ENCODE measurements around the gene ZFP1.
"Not testable (repeated sequence)": the region's sequence is repeated elsewhere in the genome, so short reads cannot be mapped to it uniquely, and the experiment has no call there.

Gene ZFP1

GRCh38 chr16:75209514-75209913 lies 61.2 kb downstream of the ZFP1 start:
- not testable (repeated sequence) for H3K4me3 ChIP-seq (ENCODE audit: insufficient read depth, low read depth, low read length, poor library complexity, severe bottlenecking); DNase-seq; H3K27ac ChIP-seq (ENCODE audit: insufficient read depth, low read length, poor library complexity, severe bottlenecking); H3K36me3 ChIP-seq (ENCODE audit: control insufficient read depth, insufficient read depth, low read length); H3K27me3 ChIP-seq (replicated peaks; ENCODE audit: control insufficient read depth, insufficient read depth, low read length, poor library complexity, severe bottlenecking); H3K4me1 ChIP-seq (ENCODE audit: control insufficient read depth, insufficient read depth, low read length, poor library complexity, severe bottlenecking); H3K9me3 ChIP-seq (ENCODE audit: control insufficient read depth, low read length)

GRCh38 chr16:75209944-75210343 lies 61.6 kb downstream of the ZFP1 start:
- H3K27me3 ChIP-seq (replicated peaks; ENCODE audit: control insufficient read depth, insufficient read depth, low read length, poor library complexity, severe bottlenecking), result no peaks in the 10 kb centered on the region
- H3K9me3 ChIP-seq (ENCODE audit: control insufficient read depth, low read length), result no peaks in the 10 kb centered on the region
- H3K4me1 ChIP-seq (ENCODE audit: control insufficient read depth, insufficient read depth, low read length, poor library complexity, severe bottlenecking), result no peaks in the 10 kb centered on the region
- no peak overlapping the region for H3K27ac ChIP-seq (ENCODE audit: insufficient read depth, low read length, poor library complexity, severe bottlenecking)
- no peak for DNase-seq
- H3K4me3 ChIP-seq (ENCODE audit: insufficient read depth, low read depth, low read length, poor library complexity, severe bottlenecking), result no peak overlapping the region
- H3K36me3 ChIP-seq (ENCODE audit: control insufficient read depth, insufficient read depth, low read length), result no peaks in the 10 kb centered on the region

- not testable (repeated sequence) for H3K4me1 ChIP-seq (ENCODE audit: control insufficient read depth, insufficient read depth, low read length, poor library complexity, severe bottlenecking); DNase-seq; H3K36me3 ChIP-seq (ENCODE audit: control insufficient read depth, insufficient read depth, low read length); H3K9me3 ChIP-seq (ENCODE audit: control insufficient read depth, low read length); H3K4me3 ChIP-seq (ENCODE audit: insufficient read depth, low read depth, low read length, poor library complexity, severe bottlenecking); H3K27ac ChIP-seq (ENCODE audit: insufficient read depth, low read length, poor library complexity, severe bottlenecking); H3K27me3 ChIP-seq (replicated peaks; ENCODE audit: control insufficient read depth, insufficient read depth, low read length, poor library complexity, severe bottlenecking)
Observed at GRCh38 chr16:75211286-75211685, 63.0 kb downstream of the ZFP1 start.

- Histone ChIP-seq H3K36me3 (ENCODE audit: control insufficient read depth, insufficient read depth, low read length) (no peaks in the 10 kb centered on the region), H3K9me3 (ENCODE audit: control insufficient read depth, low read length) (no peaks in the 10 kb centered on the region), H3K27me3 (replicated peaks; ENCODE audit: control insufficient read depth, insufficient read depth, low read length, poor library complexity, severe bottlenecking) (no peaks in the 10 kb centered on the region), H3K27ac (ENCODE audit: insufficient read depth, low read length, poor library complexity, severe bottlenecking) (no peak overlapping the region), H3K4me1 (ENCODE audit: control insufficient read depth, insufficient read depth, low read length, poor library complexity, severe bottlenecking) (no peaks in the 10 kb centered on the region), H3K4me3 (ENCODE audit: insufficient read depth, low read depth, low read length, poor library complexity, severe bottlenecking) (no peak overlapping the region)
- no peak for DNase-seq
Observed at GRCh38 chr16:75216127-75216526, 67.8 kb downstream of the ZFP1 start.

- no peak for DNase-seq
- Histone ChIP-seq H3K27me3 (replicated peaks; ENCODE audit: control insufficient read depth, insufficient read depth, low read length, poor library complexity, severe bottlenecking) (no peaks in the 10 kb centered on the region), H3K9me3 (ENCODE audit: control insufficient read depth, low read length) (no peaks in the 10 kb centered on the region), H3K4me3 (ENCODE audit: insufficient read depth, low read depth, low read length, poor library complexity, severe bottlenecking) (no peak overlapping the region), H3K4me1 (ENCODE audit: control insufficient read depth, insufficient read depth, low read length, poor library complexity, severe bottlenecking) (no peaks in the 10 kb centered on the region), H3K36me3 (ENCODE audit: control insufficient read depth, insufficient read depth, low read length) (no peaks in the 10 kb centered on the region), H3K27ac (ENCODE audit: insufficient read depth, low read length, poor library complexity, severe bottlenecking) (no peak overlapping the region)
Observed at GRCh38 chr16:75216576-75216975, 68.3 kb downstream of the ZFP1 start.

- Histone ChIP-seq H3K27me3 (replicated peaks; ENCODE audit: control insufficient read depth, insufficient read depth, low read length, poor library complexity, severe bottlenecking) (no peaks in the 10 kb centered on the region), H3K36me3 (ENCODE audit: control insufficient read depth, insufficient read depth, low read length) (no peaks in the 10 kb centered on the region), H3K27ac (ENCODE audit: insufficient read depth, low read length, poor library complexity, severe bottlenecking) (no peak overlapping the region), H3K4me1 (ENCODE audit: control insufficient read depth, insufficient read depth, low read length, poor library complexity, severe bottlenecking) (no peaks in the 10 kb centered on the region), H3K4me3 (ENCODE audit: insufficient read depth, low read depth, low read length, poor library complexity, severe bottlenecking) (no peak overlapping the region), H3K9me3 (ENCODE audit: control insufficient read depth, low read length) (no peaks in the 10 kb centered on the region)
- DNase-seq, result no peak
Observed at GRCh38 chr16:75217389-75217851, 69.1 kb downstream of the ZFP1 start.

GRCh38 chr16:75218256-75219076 lies 70.1 kb downstream of the ZFP1 start, which contains the start of gene CTRB1:
CTRB1 (plus strand) TSS chr16:75218988; CDS start chr16:75219008, 20 bp downstream.
- Histone ChIP-seq H3K27me3 (replicated peaks; ENCODE audit: control insufficient read depth, insufficient read depth, low read length, poor library complexity, severe bottlenecking) (no peaks in the 10 kb centered on the region), H3K27ac (ENCODE audit: insufficient read depth, low read length, poor library complexity, severe bottlenecking) (no peak within 1 kb of the TSS), H3K36me3 (ENCODE audit: control insufficient read depth, insufficient read depth, low read length) (no peaks in the 10 kb centered on the region), H3K4me1 (ENCODE audit: control insufficient read depth, insufficient read depth, low read length, poor library complexity, severe bottlenecking) (no peaks in the 10 kb centered on the region), H3K4me3 (ENCODE audit: insufficient read depth, low read depth, low read length, poor library complexity, severe bottlenecking) (no peak within 1 kb of the TSS), H3K9me3 (ENCODE audit: control insufficient read depth, low read length) (no peaks in the 10 kb centered on the region)
- no peak for DNase-seq

- H3K27me3 ChIP-seq (replicated peaks; ENCODE audit: control insufficient read depth, insufficient read depth, low read length, poor library complexity, severe bottlenecking), result no peaks in the 10 kb centered on the region
- no peak for DNase-seq
- H3K36me3 ChIP-seq (ENCODE audit: control insufficient read depth, insufficient read depth, low read length), result no peaks in the 10 kb centered on the region
- no peaks in the 10 kb centered on the region for H3K9me3 ChIP-seq (ENCODE audit: control insufficient read depth, low read length)
- H3K4me1 ChIP-seq (ENCODE audit: control insufficient read depth, insufficient read depth, low read length, poor library complexity, severe bottlenecking), result no peaks in the 10 kb centered on the region
- no peak overlapping the region for H3K4me3 ChIP-seq (ENCODE audit: insufficient read depth, low read depth, low read length, poor library complexity, severe bottlenecking)
- no peak overlapping the region for H3K27ac ChIP-seq (ENCODE audit: insufficient read depth, low read length, poor library complexity, severe bottlenecking)
Observed at GRCh38 chr16:75219088-75219487, 70.8 kb downstream of the ZFP1 start.

- Histone ChIP-seq H3K4me3 (ENCODE audit: insufficient read depth, low read depth, low read length, poor library complexity, severe bottlenecking) (no peak overlapping the region), H3K4me1 (ENCODE audit: control insufficient read depth, insufficient read depth, low read length, poor library complexity, severe bottlenecking) (no peaks in the 10 kb centered on the region), H3K27me3 (replicated peaks; ENCODE audit: control insufficient read depth, insufficient read depth, low read length, poor library complexity, severe bottlenecking) (no peaks in the 10 kb centered on the region), H3K9me3 (ENCODE audit: control insufficient read depth, low read length) (no peaks in the 10 kb centered on the region), H3K27ac (ENCODE audit: insufficient read depth, low read length, poor library complexity, severe bottlenecking) (no peak overlapping the region), H3K36me3 (ENCODE audit: control insufficient read depth, insufficient read depth, low read length) (no peaks in the 10 kb centered on the region)
- no peak for DNase-seq
Observed at GRCh38 chr16:75219838-75220237, 71.5 kb downstream of the ZFP1 start.

Data from effector memory CD4-positive, alpha-beta T cell (primary cell).